GM18519 (cell line): ENCODE measurements around the gene GSK3B.
"Not testable (repeated sequence)": the region's sequence is repeated elsewhere in the genome, so short reads cannot be mapped to it uniquely, and the experiment has no call there.

Experiments used
- ATAC-seq: cut with Tn5 transposase; IDR thresholded peaks from one replicate; pipeline ENCODE4 v1.9.1; 2021; ENCODE audit warnings: mild to moderate bottlenecking, moderate library complexity; ENCODE audit not compliant: unreplicated experiment, low FRiP score

Gene GSK3B

GRCh38 chr3:120057626-120058025 lies 36.6 kb downstream of the GSK3B start:
- ATAC-seq: no peak

- no peak for ATAC-seq
Observed at GRCh38 chr3:120057029-120057428, 37.2 kb downstream of the GSK3B start.

- not testable (repeated sequence) for ATAC-seq
Observed at GRCh38 chr3:120053647-120054046, 40.6 kb downstream of the GSK3B start.

GRCh38 chr3:120052677-120053076 lies 41.6 kb downstream of the GSK3B start:
- no peak for ATAC-seq

- no peak for ATAC-seq
Observed at GRCh38 chr3:120052225-120052624, 42.0 kb downstream of the GSK3B start.

- not testable (repeated sequence) for ATAC-seq
Observed at GRCh38 chr3:120051570-120051969, 42.7 kb downstream of the GSK3B start.

GRCh38 chr3:120049881-120050539 lies 44.2 kb downstream of the GSK3B start:
- ATAC-seq: no peak

GRCh38 chr3:120049072-120049471 lies 45.2 kb downstream of the GSK3B start:
- ATAC-seq: no peak

GRCh38 chr3:120048355-120049041 lies 45.7 kb downstream of the GSK3B start:
- no peak for ATAC-seq

- ATAC-seq: no peak
Observed at GRCh38 chr3:120047686-120048085, 46.6 kb downstream of the GSK3B start.

- ATAC-seq: no peak
Observed at GRCh38 chr3:120040813-120041377, 53.4 kb downstream of the GSK3B start.

- ATAC-seq: no peak
Observed at GRCh38 chr3:120039642-120040610, 54.3 kb downstream of the GSK3B start.

GRCh38 chr3:120033596-120033995 lies 60.7 kb downstream of the GSK3B start:
- ATAC-seq: no peak

GRCh38 chr3:120031561-120031960 lies 62.7 kb downstream of the GSK3B start:
- no peak for ATAC-seq

- no peak for ATAC-seq
Observed at GRCh38 chr3:120029749-120030148, 64.5 kb downstream of the GSK3B start.

GRCh38 chr3:120028271-120029047 lies 65.8 kb downstream of the GSK3B start:
- no peak for ATAC-seq

GRCh38 chr3:120027226-120027625 lies 67.0 kb downstream of the GSK3B start:
- no peak for ATAC-seq

GRCh38 chr3:120025520-120025919 lies 68.7 kb downstream of the GSK3B start:
- no peak for ATAC-seq

GRCh38 chr3:120024103-120024502 lies 70.1 kb downstream of the GSK3B start:
- no peak for ATAC-seq

- ATAC-seq: no peak
Observed at GRCh38 chr3:120022729-120023128, 71.5 kb downstream of the GSK3B start.
